CD14-positive monocyte (primary cell): ENCODE measurements around the gene SUFU. TPM values are rescaled to one million over a fixed set of nuclear protein-coding genes. Genes with fewer than 3 reads are reported as not detected.
A peak's percentile ranks its signal among the peaks of the same experiment; 100 is the strongest.

ENCODE experiments used
- DNase-seq, 3 donors: peaks; one replicate each; pipeline ENCODE4 v3.0.0-alpha.2; 2011 to 2022
- H2AFZ ChIP-seq: 2 replicates; pipeline ENCODE4 v1.6.0; 2012; ENCODE audit warnings: mild to moderate bottlenecking, low read depth, low read length, inconsistent platforms; ENCODE audit not compliant: insufficient read depth, poor library complexity, severe bottlenecking
- H3K27ac ChIP-seq, 2 donors: 1 replicate in 1 of 2; 2 replicates in 1 of 2; pipeline ENCODE4 v1.5.1; 2012 to 2013; ENCODE audit warnings: low read length in 2 of 2, control low read depth in 1 of 2, inconsistent platforms in 1 of 2, low read depth in 1 of 2, mild to moderate bottlenecking in 1 of 2
- H3K27me3 ChIP-seq, 2 donors: one replicate each; pipeline versions ENCODE4 v1.6.0 to v1.6.1; 2011 to 2013; ENCODE audit warnings: low read length in 2 of 2; ENCODE audit not compliant: control insufficient read depth in 2 of 2, insufficient read depth in 2 of 2
- H3K36me3 ChIP-seq, 2 donors: replicated peaks in 1 of 2; 1 replicate in 1 of 2; 2 replicates in 1 of 2; pipeline versions ENCODE4 v1.5.1 to v1.6.1; 2012 to 2013; ENCODE audit warnings: low read length in 2 of 2, control low read depth in 1 of 2, inconsistent platforms in 1 of 2, mild to moderate bottlenecking in 1 of 2; ENCODE audit not compliant: insufficient read depth in 2 of 2, control insufficient read depth in 1 of 2
- H3K4me1 ChIP-seq, 2 donors: 1 replicate in 1 of 2; 2 replicates in 1 of 2; pipeline versions ENCODE4 v1.5.1 to v1.6.1; 2012 to 2013; ENCODE audit warnings: low read length in 2 of 2, control low read depth in 1 of 2, inconsistent platforms in 1 of 2, mild to moderate bottlenecking in 1 of 2, moderate library complexity in 1 of 2; ENCODE audit not compliant: insufficient read depth in 2 of 2, control insufficient read depth in 1 of 2
- H3K4me2 ChIP-seq: replicated peaks from 2 replicates; pipeline ENCODE3; 2012; ENCODE audit warnings: low read length, moderate library complexity, mild to moderate bottlenecking; ENCODE audit not compliant: poor library complexity, severe bottlenecking; ENCODE audit errors: extremely low read depth
- H3K4me3 ChIP-seq, 3 experiments: fragments of 200-600 bp in 1 of 3; sonication (generic) in 1 of 3; replicated peaks in 1 of 3; 1 replicate in 2 of 3; 2 replicates in 1 of 3; pipeline ENCODE4 v1.5.1; 2011 to 2013; ENCODE audit warnings: low read length in 3 of 3, mild to moderate bottlenecking in 3 of 3, control low read depth in 2 of 3, low read depth in 2 of 3, inconsistent platforms in 1 of 3, moderate library complexity in 1 of 3
- H3K79me2 ChIP-seq: 2 replicates; pipeline ENCODE4 v1.6.0; 2012; ENCODE audit warnings: mild to moderate bottlenecking, control low read depth, inconsistent platforms, low read length, moderate library complexity; ENCODE audit not compliant: insufficient read depth
- H3K9ac ChIP-seq: 2 replicates; pipeline ENCODE4 v1.6.0; 2017; ENCODE audit warnings: low read length, mild to moderate bottlenecking; ENCODE audit not compliant: insufficient read depth, poor library complexity, severe bottlenecking
- H3K9me3 ChIP-seq, 2 donors: replicated peaks in 1 of 2; 1 replicate in 1 of 2; 2 replicates in 1 of 2; pipeline versions ENCODE4 v1.5.1 to v1.6.1; 2012 to 2013; ENCODE audit warnings: low read length in 2 of 2, control low read depth in 1 of 2; ENCODE audit not compliant: control insufficient read depth in 1 of 2, insufficient read depth in 1 of 2
- H4K20me1 ChIP-seq: 2 replicates; pipeline ENCODE4 v1.6.0; 2012; ENCODE audit warnings: mild to moderate bottlenecking, low read length, control low read depth, moderate library complexity; ENCODE audit not compliant: insufficient read depth
- H3K27ac Mint-ChIP-seq, 7 donors: one replicate each; pipeline ENCODE4 v1.8.0; 2020; ENCODE audit warnings: mild to moderate bottlenecking in 7 of 7, mixed read lengths in 7 of 7, moderate library complexity in 6 of 7, inconsistent platforms in 2 of 7
- H3K27me3 Mint-ChIP-seq, 3 donors: one replicate each; pipeline ENCODE4 v1.8.0; 2021 to 2022; ENCODE audit warnings: low read depth in 3 of 3, mild to moderate bottlenecking in 3 of 3, mixed read lengths in 3 of 3, moderate library complexity in 3 of 3, inconsistent platforms in 1 of 3
- H3K36me3 Mint-ChIP-seq, 2 donors: one replicate each; pipeline ENCODE4 v1.8.0; 2020; ENCODE audit warnings: mixed read lengths in 2 of 2, inconsistent platforms in 1 of 2, mild to moderate bottlenecking in 1 of 2
- H3K4me1 Mint-ChIP-seq: one replicate; pipeline ENCODE4 v1.8.0; 2020; ENCODE audit warnings: mild to moderate bottlenecking, mixed read lengths
- H3K4me3 Mint-ChIP-seq, 2 donors: one replicate each; pipeline ENCODE4 v1.8.0; 2020; ENCODE audit warnings: mild to moderate bottlenecking in 2 of 2, mixed read lengths in 2 of 2, moderate library complexity in 1 of 2
- H3K9me3 Mint-ChIP-seq, 7 donors: one replicate each; pipeline ENCODE4 v1.8.0; 2020 to 2022; ENCODE audit warnings: mixed read lengths in 7 of 7, mild to moderate bottlenecking in 6 of 7, moderate library complexity in 6 of 7, inconsistent platforms in 2 of 7
- CTCF ChIP-seq: fragments of 200-600 bp; IDR thresholded peaks from one replicate; pipeline ENCODE4 v1.8.0; 2022; ENCODE audit warnings: antibody characterized with exemption, mild to moderate bottlenecking
- WGBS: methylation state at CpG from one replicate; pipeline ENCODE4 v1.1.5; 2013; ENCODE audit warnings: missing lambda C conversion rate; ENCODE audit not compliant: insufficient coverage; 5-methylcytosine and 5-hydroxymethylcytosine counted together
- intact Hi-C, 2 donors: fragments of 100-400 bp; cut with micrococcal nuclease; formaldehyde crosslinking; loops; one replicate each; pipeline versions ENCODE4 v1.15.0 to v1.15.1; 2023
- polyA plus RNA-seq, 3 donors: library from polyadenylated mRNA; depleted of rRNA in 1 of 3; unstranded in 2 of 3; stranded (reverse) in 1 of 3; fragments of 300-500 nt in 2 of 3; fragments of >200 nt in 1 of 3; fragmentation: Illumina TruSeq in 2 of 3; gene quantifications; 1 replicate in 2 of 3; 2 replicates in 1 of 3; pipeline ENCODE4 v1.2.3, GENCODE V29; 2012 to 2021

SUFU gene
- polyA plus RNA-seq, 3 donors = 3.2 to 10.0 (median 5.7) TPM

- peaks cover 19 to 29% of the 10 kb centered on the region in 2 donors for H3K36me3 Mint-ChIP-seq
- H3K27ac Mint-ChIP-seq = peak within 1 kb of the TSS; percentile 98 to 100 (median 99)
- Histone ChIP-seq H4K20me1 (peaks cover 40% of the 10 kb centered on the region), H3K79me2 (peaks cover 69% of the 10 kb centered on the region), H3K9me3 (no peaks in the 10 kb centered on the region), H3K4me1 (peaks cover 33 to 36% of the 10 kb centered on the region in 2 donors), H3K4me2 (peak within 1 kb of the TSS; percentile 89), H3K36me3 (peaks cover 11% of the 10 kb centered on the region in 2 donors), H3K27me3 (no peaks in the 10 kb centered on the region), H2AFZ (no peak within 1 kb of the TSS), H3K4me3 (peak within 1 kb of the TSS; percentile 71 to 99 (median 76)), H3K27ac (peak within 1 kb of the TSS; percentile 87 to 99), H3K9ac (peak within 1 kb of the TSS; percentile 96)
- peak in 1 of 3 donors; percentile 41 for DNase-seq
- no peak for TF ChIP-seq CTCF
- peaks cover 0 to 5% (median 2%) of the 10 kb centered on the region in 7 donors for H3K9me3 Mint-ChIP-seq
- H3K27me3 Mint-ChIP-seq = peaks cover 0 to 3% (median 0%) of the 10 kb centered on the region in 3 donors
- H3K4me1 Mint-ChIP-seq = peaks cover 34% of the 10 kb centered on the region
- under 1% methylated on average over 78 of the region's 80 CpGs for WGBS
- intact Hi-C loops = no loop called here
- peak within 1 kb of the TSS; percentile 99 for H3K4me3 Mint-ChIP-seq
Measured at GRCh38 chr10:102644066-102644645, 140.4 kb downstream of the SUFU start, which contains the start of gene TRIM8. TSS of gene TRIM8 (plus strand) at chr10:102644479. CDS start at chr10:102644618, 139 bp downstream.

GRCh38 chr10:102644646-102645387 lies 141.0 kb downstream of the SUFU start:
- Histone ChIP-seq H3K4me1 (peaks cover 39 to 42% of the 10 kb centered on the region in 2 donors), H2AFZ (no peak overlapping the region), H4K20me1 (peaks cover 46% of the 10 kb centered on the region), H3K36me3 (peaks cover 11% of the 10 kb centered on the region in 2 donors), H3K9me3 (no peaks in the 10 kb centered on the region), H3K27me3 (no peaks in the 10 kb centered on the region), H3K27ac (peak overlapping the region; percentile 87 to 99), H3K4me3 (peak overlapping the region; percentile 71 to 99 (median 76)), H3K9ac (peak overlapping the region; percentile 96), H3K4me2 (peak overlapping the region; percentile 89), H3K79me2 (peaks cover 75% of the 10 kb centered on the region)
- Mint-ChIP-seq H3K36me3 (peaks cover 19 to 29% of the 10 kb centered on the region in 2 donors), H3K4me1 (peaks cover 40% of the 10 kb centered on the region), H3K9me3 (peaks cover 0 to 5% (median 2%) of the 10 kb centered on the region in 7 donors), H3K27me3 (peaks cover 0 to 3% (median 0%) of the 10 kb centered on the region in 3 donors), H3K4me3 (peak overlapping the region; percentile 99), H3K27ac (peak overlapping the region; percentile 98 to 100 (median 99))
- peak; percentile 68 for TF ChIP-seq CTCF
- WGBS = under 1% methylated on average over 53 of the region's 62 CpGs
- intact Hi-C loops = loop anchor here in 1 of 2 donors (5.0 kb wide), 1 partner anchor 67 kb away; the partner anchor contains the start of genes ARL3 and SFXN2
- DNase-seq = peak; percentile 63 to 74 (median 66)
